GM19324 (cell line): Measurements from ENCODE around the gene MYO5A.

ENCODE experiments used
- ATAC-seq: cut with Tn5 transposase; IDR thresholded peaks from one replicate; pipeline ENCODE4 v1.9.1; 2021; ENCODE audit warnings: mild to moderate bottlenecking, moderate library complexity; ENCODE audit not compliant: unreplicated experiment, low FRiP score

The MYO5A gene

GRCh38 chr15:52379395-52380106, 149.1 kb downstream of the MYO5A start:
- peak; percentile 56 for ATAC-seq

GRCh38 chr15:52378746-52379394, 149.8 kb downstream of the MYO5A start:
- no peak for ATAC-seq

GRCh38 chr15:52370010-52370409, 158.7 kb downstream of the MYO5A start:
- peak; percentile 84 for ATAC-seq

GRCh38 chr15:52369455-52369854, 159.2 kb downstream of the MYO5A start:
- no peak for ATAC-seq

GRCh38 chr15:52369030-52369429, 159.7 kb downstream of the MYO5A start:
- ATAC-seq = no peak

- ATAC-seq = no peak
These were observed 160.3 kb downstream of the MYO5A start for GRCh38 chr15:52368402-52368801.

- ATAC-seq = no peak
These were observed 166.2 kb downstream of the MYO5A start for GRCh38 chr15:52362497-52362896.

GRCh38 chr15:52361975-52362494, 166.6 kb downstream of the MYO5A start:
- ATAC-seq = no peak

GRCh38 chr15:52361494-52361893, 167.2 kb downstream of the MYO5A start:
- no peak for ATAC-seq

GRCh38 chr15:52360229-52361203, 168.2 kb downstream of the MYO5A start:
- no peak for ATAC-seq

- no peak for ATAC-seq
These were observed 169.0 kb downstream of the MYO5A start for GRCh38 chr15:52359722-52360121.

- ATAC-seq = no peak
These were observed 170.7 kb downstream of the MYO5A start for GRCh38 chr15:52357949-52358348.

- no peak for ATAC-seq
These were observed 176.6 kb downstream of the MYO5A start for GRCh38 chr15:52352086-52352485.

- no peak for ATAC-seq
These were observed 177.3 kb downstream of the MYO5A start for GRCh38 chr15:52351206-52351908.

- no peak for ATAC-seq
These were observed 178.3 kb downstream of the MYO5A start for GRCh38 chr15:52350423-52350822.

- no peak for ATAC-seq
These were observed 179.5 kb downstream of the MYO5A start for GRCh38 chr15:52349052-52349700.

GRCh38 chr15:52348056-52348745, 180.5 kb downstream of the MYO5A start:
- no peak for ATAC-seq

- ATAC-seq = no peak
These were observed 184.1 kb downstream of the MYO5A start for GRCh38 chr15:52344592-52344991.

- no peak for ATAC-seq
These were observed 184.8 kb downstream of the MYO5A start for GRCh38 chr15:52343831-52344230.
